CD14-positive monocyte (primary cell): Measurements from ENCODE around the gene KCNQ1. TPM values are rescaled to one million over a fixed set of nuclear protein-coding genes. Genes with fewer than 3 reads are reported as not detected.

Experiments
- DNase-seq, 3 donors: peaks; one replicate each; pipeline ENCODE4 v3.0.0-alpha.2; 2011 to 2022
- H2AFZ ChIP-seq: 2 replicates; pipeline ENCODE4 v1.6.0; 2012; ENCODE audit warnings: mild to moderate bottlenecking, low read depth, low read length, inconsistent platforms; ENCODE audit not compliant: insufficient read depth, poor library complexity, severe bottlenecking
- H3K27ac ChIP-seq, 2 donors: 1 replicate in 1 of 2; 2 replicates in 1 of 2; pipeline ENCODE4 v1.5.1; 2012 to 2013; ENCODE audit warnings: low read length in 2 of 2, control low read depth in 1 of 2, inconsistent platforms in 1 of 2, low read depth in 1 of 2, mild to moderate bottlenecking in 1 of 2
- H3K27me3 ChIP-seq, 2 donors: one replicate each; pipeline versions ENCODE4 v1.6.0 to v1.6.1; 2011 to 2013; ENCODE audit warnings: low read length in 2 of 2; ENCODE audit not compliant: control insufficient read depth in 2 of 2, insufficient read depth in 2 of 2
- H3K36me3 ChIP-seq, 2 donors: replicated peaks in 1 of 2; 1 replicate in 1 of 2; 2 replicates in 1 of 2; pipeline versions ENCODE4 v1.5.1 to v1.6.1; 2012 to 2013; ENCODE audit warnings: low read length in 2 of 2, control low read depth in 1 of 2, inconsistent platforms in 1 of 2, mild to moderate bottlenecking in 1 of 2; ENCODE audit not compliant: insufficient read depth in 2 of 2, control insufficient read depth in 1 of 2
- H3K4me1 ChIP-seq, 2 donors: 1 replicate in 1 of 2; 2 replicates in 1 of 2; pipeline versions ENCODE4 v1.5.1 to v1.6.1; 2012 to 2013; ENCODE audit warnings: low read length in 2 of 2, control low read depth in 1 of 2, inconsistent platforms in 1 of 2, mild to moderate bottlenecking in 1 of 2, moderate library complexity in 1 of 2; ENCODE audit not compliant: insufficient read depth in 2 of 2, control insufficient read depth in 1 of 2
- H3K4me2 ChIP-seq: replicated peaks from 2 replicates; pipeline ENCODE3; 2012; ENCODE audit warnings: low read length, moderate library complexity, mild to moderate bottlenecking; ENCODE audit not compliant: poor library complexity, severe bottlenecking; ENCODE audit errors: extremely low read depth
- H3K4me3 ChIP-seq, 3 experiments: fragments of 200-600 bp in 1 of 3; sonication (generic) in 1 of 3; replicated peaks in 1 of 3; 1 replicate in 2 of 3; 2 replicates in 1 of 3; pipeline ENCODE4 v1.5.1; 2011 to 2013; ENCODE audit warnings: low read length in 3 of 3, mild to moderate bottlenecking in 3 of 3, control low read depth in 2 of 3, low read depth in 2 of 3, inconsistent platforms in 1 of 3, moderate library complexity in 1 of 3
- H3K79me2 ChIP-seq: 2 replicates; pipeline ENCODE4 v1.6.0; 2012; ENCODE audit warnings: mild to moderate bottlenecking, control low read depth, inconsistent platforms, low read length, moderate library complexity; ENCODE audit not compliant: insufficient read depth
- H3K9ac ChIP-seq: 2 replicates; pipeline ENCODE4 v1.6.0; 2017; ENCODE audit warnings: low read length, mild to moderate bottlenecking; ENCODE audit not compliant: insufficient read depth, poor library complexity, severe bottlenecking
- H3K9me3 ChIP-seq, 2 donors: replicated peaks in 1 of 2; 1 replicate in 1 of 2; 2 replicates in 1 of 2; pipeline versions ENCODE4 v1.5.1 to v1.6.1; 2012 to 2013; ENCODE audit warnings: low read length in 2 of 2, control low read depth in 1 of 2; ENCODE audit not compliant: control insufficient read depth in 1 of 2, insufficient read depth in 1 of 2
- H4K20me1 ChIP-seq: 2 replicates; pipeline ENCODE4 v1.6.0; 2012; ENCODE audit warnings: mild to moderate bottlenecking, low read length, control low read depth, moderate library complexity; ENCODE audit not compliant: insufficient read depth
- H3K27ac Mint-ChIP-seq, 7 donors: one replicate each; pipeline ENCODE4 v1.8.0; 2020; ENCODE audit warnings: mild to moderate bottlenecking in 7 of 7, mixed read lengths in 7 of 7, moderate library complexity in 6 of 7, inconsistent platforms in 2 of 7
- H3K27me3 Mint-ChIP-seq, 3 donors: one replicate each; pipeline ENCODE4 v1.8.0; 2021 to 2022; ENCODE audit warnings: low read depth in 3 of 3, mild to moderate bottlenecking in 3 of 3, mixed read lengths in 3 of 3, moderate library complexity in 3 of 3, inconsistent platforms in 1 of 3
- H3K36me3 Mint-ChIP-seq, 2 donors: one replicate each; pipeline ENCODE4 v1.8.0; 2020; ENCODE audit warnings: mixed read lengths in 2 of 2, inconsistent platforms in 1 of 2, mild to moderate bottlenecking in 1 of 2
- H3K4me1 Mint-ChIP-seq: one replicate; pipeline ENCODE4 v1.8.0; 2020; ENCODE audit warnings: mild to moderate bottlenecking, mixed read lengths
- H3K4me3 Mint-ChIP-seq, 2 donors: one replicate each; pipeline ENCODE4 v1.8.0; 2020; ENCODE audit warnings: mild to moderate bottlenecking in 2 of 2, mixed read lengths in 2 of 2, moderate library complexity in 1 of 2
- H3K9me3 Mint-ChIP-seq, 7 donors: one replicate each; pipeline ENCODE4 v1.8.0; 2020 to 2022; ENCODE audit warnings: mixed read lengths in 7 of 7, mild to moderate bottlenecking in 6 of 7, moderate library complexity in 6 of 7, inconsistent platforms in 2 of 7
- CTCF ChIP-seq: fragments of 200-600 bp; IDR thresholded peaks from one replicate; pipeline ENCODE4 v1.8.0; 2022; ENCODE audit warnings: antibody characterized with exemption, mild to moderate bottlenecking
- WGBS: methylation state at CpG from one replicate; pipeline ENCODE4 v1.1.5; 2013; ENCODE audit warnings: missing lambda C conversion rate; ENCODE audit not compliant: insufficient coverage; 5-methylcytosine and 5-hydroxymethylcytosine counted together
- intact Hi-C, 2 donors: fragments of 100-400 bp; cut with micrococcal nuclease; formaldehyde crosslinking; loops; one replicate each; pipeline versions ENCODE4 v1.15.0 to v1.15.1; 2023
- polyA plus RNA-seq, 3 donors: library from polyadenylated mRNA; depleted of rRNA in 1 of 3; unstranded in 2 of 3; stranded (reverse) in 1 of 3; fragments of 300-500 nt in 2 of 3; fragments of >200 nt in 1 of 3; fragmentation: Illumina TruSeq in 2 of 3; gene quantifications; 1 replicate in 2 of 3; 2 replicates in 1 of 3; pipeline ENCODE4 v1.2.3, GENCODE V29; 2012 to 2021

KCNQ1 gene
- polyA plus RNA-seq, 3 donors: 14.9 to 31.8 (median 21.6) TPM

- Histone ChIP-seq H3K9me3 (peaks cover 0 to 3% of the 10 kb centered on the region in 2 donors), H3K79me2 (peaks cover 9% of the 10 kb centered on the region), H3K36me3 (peaks cover 0 to 7% of the 10 kb centered on the region in 2 donors), H3K9ac (peak overlapping the region; percentile 13), H4K20me1 (peaks cover 96% of the 10 kb centered on the region), H3K4me2 (no peak overlapping the region), H3K4me3 (no peak overlapping the region), H3K27ac (no peak overlapping the region), H3K27me3 (no peaks in the 10 kb centered on the region), H2AFZ (no peak overlapping the region), H3K4me1 (peaks cover 20 to 39% of the 10 kb centered on the region in 2 donors)
- intact Hi-C loops: no loop called here
- Mint-ChIP-seq H3K9me3 (peaks cover 0 to 4% (median 0%) of the 10 kb centered on the region in 7 donors), H3K36me3 (peaks cover 17 to 21% of the 10 kb centered on the region in 2 donors), H3K27ac (peak overlapping the region in 2 of 7 donors; percentile 41 to 52), H3K4me1 (peaks cover 26% of the 10 kb centered on the region), H3K27me3 (peaks cover 0 to 2% (median 1%) of the 10 kb centered on the region in 3 donors), H3K4me3 (no peak overlapping the region)
- WGBS: 51% methylated on average over 16 of the region's 28 CpGs
- TF ChIP-seq CTCF: no peak
- no peak for DNase-seq
Measured at GRCh38 chr11:2559527-2560311, 114.9 kb downstream of the KCNQ1 start.

DNA sequence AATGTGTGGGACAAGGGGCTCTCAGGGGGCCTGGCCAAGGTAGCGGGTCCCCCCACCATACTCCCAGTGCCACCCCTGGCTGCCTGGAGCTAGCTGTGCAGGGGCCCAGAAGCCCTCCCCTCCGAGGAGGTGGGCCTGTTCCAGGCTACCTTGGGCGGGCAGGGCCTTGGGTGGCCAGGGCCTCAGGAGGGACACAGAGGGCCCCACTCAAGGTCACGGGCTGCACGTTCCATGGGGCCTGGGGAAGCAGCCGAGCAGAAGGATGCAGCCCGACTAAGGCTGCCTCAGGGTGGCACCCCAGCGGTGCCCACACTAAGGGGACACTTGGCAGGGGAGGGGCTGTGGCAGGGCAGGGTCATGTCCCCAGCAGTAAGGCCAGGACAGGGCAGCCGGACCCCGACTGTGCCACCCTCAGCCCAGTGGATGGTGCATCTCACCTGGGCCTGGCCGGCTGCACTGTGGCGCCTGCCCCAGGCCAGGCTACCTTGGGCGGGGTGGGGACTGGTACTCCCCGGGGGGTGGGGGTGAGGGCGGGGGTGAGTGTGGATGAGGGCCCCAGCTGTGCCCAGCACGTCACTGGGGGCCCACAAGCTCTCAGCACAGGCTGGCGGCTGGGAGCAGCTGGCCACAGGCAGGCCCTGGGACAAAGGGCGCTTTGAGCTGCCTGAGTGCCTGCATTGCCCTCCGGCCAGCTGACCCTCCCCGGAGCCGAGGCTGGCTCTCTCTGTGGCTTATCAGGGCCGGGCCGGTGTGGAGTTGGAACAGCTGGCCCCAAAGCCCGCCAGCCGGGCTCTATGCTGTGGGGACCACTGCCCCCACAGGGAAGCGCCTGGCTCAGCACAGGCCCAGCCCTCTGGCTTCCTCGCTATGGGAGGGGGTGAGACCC lies 117.1 kb downstream of the KCNQ1 start:
- Histone ChIP-seq H3K9ac (peak overlapping the region; percentile 18), H3K36me3 (peaks cover 0 to 7% of the 10 kb centered on the region in 2 donors), H3K9me3 (peaks cover 0 to 3% of the 10 kb centered on the region in 2 donors), H3K27ac (peak overlapping the region in 1 of 2 donors; percentile 68), H3K4me3 (no peak overlapping the region), H3K4me2 (peak overlapping the region; percentile 60), H3K79me2 (peaks cover 3% of the 10 kb centered on the region), H2AFZ (no peak overlapping the region), H3K27me3 (no peaks in the 10 kb centered on the region), H3K4me1 (peaks cover 23 to 42% of the 10 kb centered on the region in 2 donors), H4K20me1 (peaks cover 96% of the 10 kb centered on the region)
- peaks cover 0 to 2% (median 1%) of the 10 kb centered on the region in 3 donors for H3K27me3 Mint-ChIP-seq
- intact Hi-C loops: no loop called here
- no peak for TF ChIP-seq CTCF
- peaks cover 0 to 4% (median 0%) of the 10 kb centered on the region in 7 donors for H3K9me3 Mint-ChIP-seq
- peaks cover 18 to 24% of the 10 kb centered on the region in 2 donors for H3K36me3 Mint-ChIP-seq
- peak overlapping the region in 4 of 7 donors; percentile 41 to 85 (median 68) for H3K27ac Mint-ChIP-seq
- DNase-seq: no peak
- WGBS: 97% methylated on average over 18 of the region's 27 CpGs
- H3K4me3 Mint-ChIP-seq: no peak overlapping the region
- peaks cover 30% of the 10 kb centered on the region for H3K4me1 Mint-ChIP-seq
